Hematopoietic multipotent progenitor cell treated with erythropoietin and hydrocortisone succinate and interleukin-3 and kit ligand, for 6 days (in vitro differentiated cells): ENCODE measurements around the gene PDE4D.
"Not testable (repeated sequence)": the region's sequence is repeated elsewhere in the genome, so short reads cannot be mapped to it uniquely, and the experiment has no call there.

ENCODE experiments used
- DNase-seq: peaks from one replicate; pipeline ENCODE4 v3.0.0-alpha.2; 2015

Gene PDE4D

DNA sequence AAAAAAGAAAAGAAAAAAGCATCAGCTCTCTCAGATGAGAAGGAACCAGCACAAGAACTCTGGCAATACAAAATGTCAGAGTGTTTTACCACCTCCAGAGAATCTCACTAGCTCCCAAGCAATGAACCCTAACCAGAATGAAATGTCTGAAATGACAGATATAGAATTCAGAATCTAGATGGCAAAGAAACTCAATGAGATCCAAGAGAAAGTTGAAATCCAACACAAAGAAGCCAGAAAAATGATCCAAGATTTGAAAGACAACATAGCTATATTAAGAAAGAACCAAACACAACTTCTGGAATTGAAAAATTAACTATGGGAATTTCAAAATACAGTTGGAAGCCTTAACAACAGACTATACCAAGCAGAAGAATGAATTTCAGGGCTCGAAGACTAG, 396.3 kb downstream of the PDE4D start:
- no peak for DNase-seq

DNA sequence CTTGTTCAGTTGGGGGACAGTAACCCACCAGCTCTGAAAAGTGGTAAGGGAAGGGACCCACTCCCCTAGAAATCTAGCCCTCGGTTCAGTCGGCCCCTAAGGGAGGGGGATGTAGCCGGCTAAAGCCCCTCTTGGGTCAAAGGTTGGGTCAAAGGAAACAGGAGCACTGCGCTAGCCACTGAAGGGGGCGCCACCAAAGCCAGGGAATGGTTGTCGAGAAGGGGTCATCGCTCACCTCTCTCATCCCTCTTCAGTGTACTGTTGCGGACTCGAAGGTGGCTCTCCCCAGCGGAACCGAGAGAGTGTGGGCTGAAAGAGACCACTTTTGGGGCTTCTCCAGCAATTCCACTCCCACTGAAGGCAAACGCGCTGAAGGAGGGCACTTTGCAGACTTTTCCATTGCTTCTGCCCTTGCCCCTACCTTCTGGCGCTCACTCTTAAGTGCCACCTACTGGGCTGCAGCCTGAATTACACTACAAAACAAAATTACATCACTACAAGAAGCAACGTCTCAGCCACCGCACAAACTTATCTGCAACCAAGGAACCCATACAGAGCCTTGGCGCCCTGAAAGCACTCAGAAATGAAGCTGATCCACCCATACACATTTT, 396.9 kb downstream of the PDE4D start:
- peak; percentile 33 for DNase-seq

- no peak for DNase-seq
These were observed 401.6 kb downstream of the PDE4D start for GRCh38 chr5:59491945-59492344.

DNA sequence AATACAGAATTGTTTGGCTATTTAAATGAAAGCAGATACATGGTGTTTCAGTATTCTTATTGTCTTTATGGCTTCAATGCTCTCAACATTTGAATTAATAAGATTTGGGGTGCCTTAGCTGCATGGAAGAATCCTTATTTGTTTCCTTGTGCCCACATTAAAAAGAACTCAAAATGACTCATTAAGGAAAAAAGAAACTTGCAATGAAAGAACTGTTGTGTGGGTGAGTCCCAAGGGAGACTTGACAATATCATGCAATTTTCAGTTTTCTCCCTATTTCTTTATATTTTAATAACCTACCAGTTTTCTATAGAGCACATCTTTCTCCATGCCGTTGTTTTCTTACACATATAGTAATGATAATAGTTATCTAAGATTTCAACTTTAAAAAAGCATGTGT, 404.0 kb downstream of the PDE4D start:
- DNase-seq: no peak

DNA sequence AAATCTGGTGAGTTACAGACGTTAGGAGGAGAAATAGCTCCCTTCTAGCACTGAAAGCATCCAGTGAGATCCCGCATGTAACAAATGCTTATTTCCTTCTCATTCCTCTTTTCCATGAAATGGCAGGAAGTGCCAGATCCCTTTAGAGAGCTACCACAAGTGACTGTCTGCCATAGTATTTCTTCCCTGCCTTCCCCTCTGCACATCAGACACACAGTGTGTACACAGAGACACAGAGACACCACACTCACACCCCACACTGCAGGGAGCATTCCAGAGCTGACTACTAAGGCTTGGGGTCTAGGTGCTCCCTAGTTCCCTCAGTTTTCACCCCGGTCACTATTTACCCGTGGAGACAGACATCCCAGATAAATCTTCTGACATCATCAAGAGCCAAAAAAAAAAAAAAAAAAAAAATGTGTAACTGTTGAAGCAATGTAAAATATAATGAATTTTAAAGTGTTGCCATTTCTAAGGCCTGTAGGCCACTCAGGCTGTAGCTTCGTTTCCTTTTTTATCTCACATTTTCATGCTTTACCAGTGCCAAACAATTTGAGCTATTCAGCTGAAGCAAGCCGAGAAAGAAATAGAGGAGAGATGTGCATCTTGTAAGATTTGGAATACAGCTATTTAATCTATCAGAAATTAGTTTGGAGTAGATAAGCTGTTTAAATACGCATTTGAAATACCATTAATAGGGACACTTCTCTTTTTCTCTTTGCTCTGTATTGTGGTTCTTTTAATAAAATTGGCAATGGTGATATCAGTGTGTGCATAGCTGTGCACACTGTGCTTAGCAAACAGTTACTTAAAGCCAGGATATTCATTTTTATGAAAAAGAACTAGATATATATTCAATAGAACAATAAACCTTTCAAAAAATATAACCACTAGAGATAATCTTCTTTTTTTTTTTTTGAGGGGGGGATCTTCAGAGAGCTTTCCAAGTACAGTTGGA, 405.5 kb downstream of the PDE4D start:
- DNase-seq: no peak

GRCh38 chr5:59487068-59487686, 406.3 kb downstream of the PDE4D start:
- DNase-seq: no peak

- DNase-seq: no peak
These were observed 407.0 kb downstream of the PDE4D start for GRCh38 chr5:59486508-59486907.

DNA sequence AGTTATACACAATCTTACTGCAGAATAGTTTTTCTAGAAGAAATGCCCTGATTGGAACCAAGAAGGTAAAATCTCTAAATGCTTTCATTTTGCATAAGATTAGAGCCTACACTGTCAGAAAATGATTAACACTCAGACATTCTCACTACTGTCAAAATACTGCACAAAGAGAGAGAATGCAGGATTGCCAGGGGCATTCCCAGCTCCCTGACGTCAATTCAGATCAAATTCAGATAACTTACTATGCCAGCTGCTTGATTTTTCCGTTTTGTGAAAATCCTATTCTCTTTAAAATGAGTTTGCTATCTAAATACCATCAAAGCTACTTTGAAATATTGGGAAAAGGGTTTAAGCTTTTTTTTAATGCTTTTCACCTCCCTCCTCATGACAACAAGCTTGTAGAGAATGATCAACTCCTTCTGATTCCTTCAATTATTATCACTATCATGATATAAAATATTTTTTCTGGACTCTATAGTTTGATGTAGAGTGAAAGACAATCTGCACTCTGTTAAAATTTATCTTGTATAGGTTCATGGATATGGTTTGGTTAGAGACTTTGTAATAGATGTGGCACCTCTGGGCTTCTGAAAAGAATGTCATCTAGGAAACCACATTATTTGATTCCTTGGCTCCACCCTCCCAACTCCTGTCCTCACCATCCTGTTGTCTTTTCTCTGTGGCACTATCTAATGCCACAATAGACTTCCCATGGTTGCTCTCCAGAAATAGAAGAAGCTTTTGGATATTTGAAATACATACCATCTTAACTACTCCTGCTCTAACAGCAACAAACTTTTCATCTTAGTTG, 407.7 kb downstream of the PDE4D start:
- no peak for DNase-seq

DNA sequence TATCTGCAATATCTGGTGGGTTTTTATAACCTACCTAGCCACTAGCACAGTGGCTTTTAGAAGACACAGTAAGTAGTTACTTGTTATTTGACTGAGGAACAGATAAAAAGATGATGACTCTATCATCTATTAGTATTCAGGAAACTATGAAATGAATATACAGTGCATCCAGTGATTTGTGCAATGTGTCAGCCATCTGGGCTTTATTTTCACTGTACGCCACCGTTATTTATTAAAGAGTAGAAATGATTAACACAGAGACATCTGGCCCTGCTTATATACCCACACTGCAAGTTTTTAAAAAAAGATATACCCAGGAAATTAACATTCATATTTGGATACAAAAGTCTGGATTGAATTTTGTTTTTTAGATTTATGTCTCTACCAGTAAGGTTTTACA, 408.4 kb downstream of the PDE4D start:
- no peak for DNase-seq

GRCh38 chr5:59484618-59485017, 408.9 kb downstream of the PDE4D start:
- DNase-seq: no peak

DNA sequence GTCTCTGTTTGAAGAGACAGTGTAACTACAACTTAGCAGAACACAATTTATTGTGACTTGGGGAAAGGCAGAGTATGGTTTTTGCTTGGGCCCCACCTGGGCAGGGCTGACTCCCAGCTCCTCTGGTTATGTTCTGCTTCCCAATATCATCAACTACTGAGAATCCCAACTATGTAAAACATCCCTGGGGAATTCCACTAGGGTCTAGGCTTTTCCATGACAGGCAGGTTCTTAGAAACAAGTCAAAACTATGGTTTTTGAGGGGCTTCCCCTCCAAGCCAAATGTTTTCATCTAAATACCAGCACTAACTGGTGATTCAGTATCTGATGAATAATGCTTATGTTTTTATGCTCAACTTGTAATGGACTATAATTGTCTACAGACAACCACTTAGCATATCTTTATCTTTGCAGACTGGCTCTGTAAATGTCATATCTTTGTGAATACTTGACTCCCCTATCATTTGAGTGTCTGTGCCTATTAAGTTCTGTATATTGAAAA, 409.5 kb downstream of the PDE4D start:
- DNase-seq: no peak

- DNase-seq: no peak
These were observed 414.4 kb downstream of the PDE4D start for GRCh38 chr5:59479086-59479485.

DNA sequence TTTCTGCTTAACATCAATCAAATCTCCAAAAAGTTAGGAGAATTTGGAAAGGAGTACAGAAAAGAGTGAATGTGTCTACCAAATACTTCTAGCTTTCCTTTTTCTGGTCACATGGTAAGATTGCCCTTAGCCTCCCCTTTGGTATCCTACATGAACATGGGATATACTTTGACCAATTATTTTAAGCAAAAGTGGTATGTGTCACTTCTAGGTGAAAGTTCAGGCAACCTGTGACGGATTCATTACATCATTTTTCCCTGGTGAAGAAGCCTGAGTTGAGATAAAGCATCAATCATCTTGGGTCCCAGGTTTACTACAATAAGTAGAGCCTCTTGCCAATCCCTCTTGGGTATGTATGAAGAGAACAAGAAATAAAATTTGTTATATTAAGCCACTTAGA, 419.2 kb downstream of the PDE4D start:
- DNase-seq: no peak

DNA sequence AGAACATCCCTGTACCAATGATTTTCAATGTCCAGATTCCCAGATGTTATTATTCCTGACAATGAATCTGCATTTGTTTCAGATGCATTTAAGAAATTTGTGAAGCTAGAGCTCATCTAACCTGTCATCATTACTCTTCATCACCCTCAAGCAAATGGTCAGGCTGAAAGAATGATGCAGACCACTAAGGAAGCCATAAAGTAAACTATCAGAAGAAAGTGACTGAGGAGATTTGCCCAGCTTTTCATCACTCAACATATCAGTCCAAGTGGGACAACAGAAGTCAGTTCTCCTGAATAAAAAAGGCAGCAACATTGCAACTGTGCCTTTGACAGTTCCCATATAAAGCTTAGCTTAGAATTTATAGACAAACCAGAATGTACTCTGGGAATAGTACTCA, 419.9 kb downstream of the PDE4D start:
- DNase-seq: no peak

DNA sequence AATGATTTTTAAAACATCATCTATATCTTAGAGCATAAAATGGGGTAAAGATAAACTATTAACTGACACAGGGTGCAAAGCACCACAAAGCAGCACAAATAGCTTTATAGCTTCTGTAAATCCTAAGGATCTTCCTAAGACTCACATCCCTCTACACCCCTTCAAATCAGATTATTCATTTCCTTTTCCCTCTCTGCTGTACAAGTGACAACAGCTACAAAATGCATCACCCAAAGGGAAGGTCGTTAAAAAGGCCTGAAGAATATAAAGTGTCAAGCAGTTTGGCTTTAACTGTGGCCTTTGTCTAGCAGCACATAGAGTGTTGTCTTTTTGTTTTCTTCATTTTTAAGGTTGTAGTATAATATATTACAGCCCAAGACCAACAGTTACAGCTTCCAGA, 422.1 kb downstream of the PDE4D start:
- no peak for DNase-seq

- DNase-seq: no peak
These were observed 425.6 kb downstream of the PDE4D start for GRCh38 chr5:59467969-59468368.

DNA sequence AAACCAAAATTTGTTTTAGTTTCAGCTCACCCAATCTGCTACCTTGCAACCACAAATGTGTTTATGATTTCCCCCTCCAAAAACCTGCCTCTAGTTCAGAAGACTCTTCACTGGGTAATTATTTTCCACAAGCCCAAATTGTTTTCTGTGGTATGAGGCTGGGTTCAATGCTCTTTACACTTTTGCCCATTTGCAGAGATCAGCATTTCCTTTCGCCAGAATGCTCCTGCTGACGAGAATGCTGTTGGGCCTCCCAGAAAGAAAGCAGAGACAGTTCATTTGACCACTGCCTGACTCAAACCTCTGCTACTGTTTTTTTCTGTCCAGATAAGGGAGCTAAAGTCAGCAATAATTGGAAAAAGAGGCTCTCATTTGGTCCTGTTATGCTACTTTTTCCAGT, 427.3 kb downstream of the PDE4D start:
- no peak for DNase-seq

DNA sequence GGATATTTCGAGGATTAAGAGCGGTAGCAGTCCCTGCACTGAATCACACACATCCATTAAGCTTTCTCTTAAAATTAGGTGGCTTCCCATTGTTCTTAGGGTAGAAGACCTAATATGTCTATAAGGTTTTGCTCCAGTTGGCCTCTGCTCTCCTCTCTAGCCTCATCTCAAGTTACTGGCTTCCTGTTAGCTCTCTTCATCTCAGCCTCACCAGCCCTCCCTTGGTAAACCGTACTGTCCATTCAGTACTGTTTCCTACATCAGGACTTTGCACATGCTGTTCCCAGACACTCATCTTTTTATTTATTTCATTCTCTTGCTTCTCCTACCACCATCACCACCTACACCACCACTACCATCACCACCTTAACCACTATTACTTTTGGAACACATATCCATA, 428.6 kb downstream of the PDE4D start:
- DNase-seq: no peak

DNA sequence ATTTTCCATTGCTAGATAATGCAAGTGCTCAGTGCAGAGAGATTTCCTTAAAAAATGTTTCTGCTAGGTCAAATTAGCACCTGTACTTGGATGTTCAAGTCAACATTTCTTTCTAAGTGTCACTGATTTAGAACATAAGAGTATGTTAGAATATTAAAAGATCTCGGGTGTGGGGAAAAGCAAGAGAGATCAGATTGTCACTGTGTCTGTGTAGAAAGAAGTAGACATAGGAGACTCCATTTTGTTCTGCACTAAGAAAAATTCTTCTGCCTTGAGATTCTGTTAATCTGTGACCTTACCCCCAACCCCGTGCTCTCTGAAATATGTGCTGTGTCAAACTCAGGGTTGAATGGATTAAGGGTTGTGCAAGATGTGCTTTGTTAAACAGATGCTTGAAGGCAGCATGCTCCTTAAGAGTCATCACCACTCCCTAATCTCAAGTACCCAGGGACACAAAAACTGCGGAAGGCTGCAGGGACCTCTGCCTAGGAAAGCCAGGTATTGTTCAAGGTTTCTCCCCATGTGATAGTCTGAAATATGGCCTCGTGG, 429.8 kb downstream of the PDE4D start:
- not testable (repeated sequence) for DNase-seq

GRCh38 chr5:59462956-59463355, 430.6 kb downstream of the PDE4D start:
- DNase-seq: no peak

- DNase-seq: no peak
These were observed 433.0 kb downstream of the PDE4D start for GRCh38 chr5:59460368-59461153.
